HUES48 (cell line): ENCODE measurements around the gene NPAS3.

Experiments
- H3K27ac ChIP-seq: one replicate; pipeline ENCODE4 v1.7.0; 2013; ENCODE audit warnings: low read depth, low read length, inconsistent platforms
- H3K27me3 ChIP-seq: 2 replicates; pipeline ENCODE4 v1.6.1; 2013; ENCODE audit warnings: mild to moderate bottlenecking, low read length; ENCODE audit not compliant: control insufficient read depth, insufficient read depth
- H3K36me3 ChIP-seq: 2 replicates; pipeline ENCODE4 v1.6.1; 2013; ENCODE audit warnings: low read length; ENCODE audit not compliant: control insufficient read depth, insufficient read depth
- H3K4me1 ChIP-seq: 2 replicates; pipeline ENCODE4 v1.6.1; 2013; ENCODE audit warnings: mild to moderate bottlenecking, low read length; ENCODE audit not compliant: control insufficient read depth, insufficient read depth
- H3K4me3 ChIP-seq: 2 replicates; pipeline ENCODE4 v1.5.1; 2013; ENCODE audit warnings: mild to moderate bottlenecking, low read depth, low read length
- H3K9ac ChIP-seq: 2 replicates; pipeline ENCODE4 v1.6.1; 2013; ENCODE audit warnings: mild to moderate bottlenecking, low read depth, low read length, moderate library complexity
- H3K9me3 ChIP-seq: 2 replicates; pipeline ENCODE4 v1.6.1; 2013; ENCODE audit warnings: low read length; ENCODE audit not compliant: control insufficient read depth, insufficient read depth

Gene NPAS3

DNA sequence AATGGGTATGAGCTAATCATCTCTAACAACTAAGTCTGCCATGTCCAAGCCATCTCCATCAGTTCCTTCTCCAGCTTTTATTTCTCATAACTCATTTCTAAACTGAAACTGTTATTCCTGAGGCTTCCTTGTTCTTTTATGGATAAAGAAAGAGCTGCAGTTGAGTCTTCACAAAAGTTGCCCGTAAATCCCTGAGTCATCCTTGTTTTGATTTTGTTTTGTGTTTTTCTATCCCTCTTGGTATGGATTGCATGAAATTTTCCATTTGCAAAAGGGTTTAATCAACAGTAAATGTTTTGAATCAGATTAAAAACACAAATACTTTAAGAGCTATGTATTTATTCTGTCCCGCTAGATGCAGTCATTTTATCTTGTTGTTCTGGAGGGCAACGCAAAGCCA, 721.6 kb downstream of the NPAS3 start:
- H3K4me1 ChIP-seq = no peaks in the 10 kb centered on the region
- H3K9me3 ChIP-seq = no peaks in the 10 kb centered on the region; the same call in 1 of the 2 replicates
- H3K9ac ChIP-seq = no peak overlapping the region
- no peaks in the 10 kb centered on the region for H3K36me3 ChIP-seq
- no peak overlapping the region for H3K4me3 ChIP-seq
- H3K27ac ChIP-seq = no peak overlapping the region
- H3K27me3 ChIP-seq = no peaks in the 10 kb centered on the region

DNA sequence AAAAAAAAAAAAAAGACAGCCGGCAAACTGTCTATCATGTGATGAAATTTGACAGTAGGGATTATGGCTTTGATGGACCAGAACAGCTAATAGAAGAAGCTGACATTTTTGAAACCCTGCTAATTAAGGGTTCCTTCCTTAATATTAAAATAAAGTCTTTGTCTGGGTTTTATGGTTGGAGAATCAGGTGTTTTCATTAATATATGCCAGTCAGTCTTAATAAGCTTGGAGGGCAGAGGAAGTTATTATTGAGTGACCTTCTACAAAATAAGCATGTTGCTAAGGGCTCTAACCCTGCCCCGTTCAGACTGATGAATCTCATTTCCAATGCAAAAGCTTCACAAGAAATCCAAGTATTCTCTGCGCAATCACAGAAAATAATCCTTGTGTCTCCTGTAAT, 722.4 kb downstream of the NPAS3 start:
- Histone ChIP-seq H3K27ac (no peak overlapping the region), H3K9ac (no peak overlapping the region), H3K4me1 (no peaks in the 10 kb centered on the region), H3K4me3 (no peak overlapping the region), H3K27me3 (no peaks in the 10 kb centered on the region), H3K9me3 (no peaks in the 10 kb centered on the region; the same call in 1 of the 2 replicates), H3K36me3 (no peaks in the 10 kb centered on the region)

DNA sequence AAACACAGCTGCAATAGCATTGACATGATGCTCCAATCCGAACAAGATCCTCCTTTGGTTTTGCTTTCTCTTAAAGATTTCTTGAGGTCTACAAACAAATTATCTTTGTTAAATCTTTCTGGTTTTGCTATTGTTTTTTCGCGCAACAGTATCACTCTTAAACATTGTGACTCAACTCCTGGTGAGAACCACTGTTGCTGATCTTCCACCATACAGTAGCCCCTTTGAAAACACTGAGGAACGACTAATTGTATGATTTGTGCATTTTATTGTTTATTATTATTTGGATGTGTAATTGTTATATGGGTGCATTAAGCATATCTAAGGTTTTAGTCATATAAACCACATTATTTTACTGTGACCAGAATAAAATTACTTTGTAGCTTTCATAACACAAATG, 729.4 kb downstream of the NPAS3 start:
- no peak overlapping the region for H3K9ac ChIP-seq
- H3K27ac ChIP-seq = no peak overlapping the region
- no peak overlapping the region for H3K4me3 ChIP-seq
- H3K4me1 ChIP-seq = no peaks in the 10 kb centered on the region
- no peaks in the 10 kb centered on the region for H3K36me3 ChIP-seq
- H3K9me3 ChIP-seq = no peaks in the 10 kb centered on the region; the same call in 1 of the 2 replicates
- H3K27me3 ChIP-seq = no peaks in the 10 kb centered on the region

DNA sequence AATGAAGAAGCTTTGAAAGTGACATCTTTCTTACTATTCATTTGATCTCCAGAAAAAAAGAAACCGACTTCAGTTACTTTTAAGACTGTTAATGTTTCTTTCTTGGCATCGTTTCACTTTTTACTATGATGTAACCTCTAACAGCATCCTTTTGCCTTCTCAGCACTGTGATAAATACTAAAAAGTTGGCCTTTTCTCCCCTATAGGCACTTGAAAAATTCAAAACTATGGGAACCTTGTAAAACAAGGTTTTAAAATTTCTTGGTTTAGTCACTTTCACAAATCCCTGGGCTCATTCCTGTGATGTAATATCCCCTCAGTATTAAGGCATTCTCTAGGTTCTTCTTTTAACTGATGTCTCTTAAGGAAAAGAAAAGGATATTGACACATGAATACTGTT, 730.4 kb downstream of the NPAS3 start:
- Histone ChIP-seq H3K4me3 (no peak overlapping the region), H3K27me3 (no peaks in the 10 kb centered on the region), H3K9ac (no peak overlapping the region), H3K27ac (no peak overlapping the region), H3K4me1 (no peaks in the 10 kb centered on the region), H3K9me3 (no peaks in the 10 kb centered on the region), H3K36me3 (no peaks in the 10 kb centered on the region)

DNA sequence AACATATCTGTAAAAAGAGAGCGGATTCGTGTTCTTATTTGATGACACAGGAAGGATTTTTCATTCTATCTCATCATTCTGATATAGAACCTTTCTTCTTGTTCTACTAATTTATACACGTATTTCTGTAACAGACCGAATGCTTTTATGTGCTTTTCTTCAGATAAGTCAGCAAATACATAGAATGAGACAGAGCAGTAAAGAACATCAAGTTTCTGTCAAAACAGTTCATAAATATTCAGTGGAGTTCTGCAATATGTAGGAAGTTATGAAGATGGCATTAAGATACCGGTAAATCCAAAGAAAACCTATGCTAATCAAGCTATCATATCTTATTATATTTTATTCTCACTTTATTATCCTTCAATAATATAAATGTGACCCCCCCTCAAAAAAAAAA, 731.6 kb downstream of the NPAS3 start:
- Histone ChIP-seq H3K27ac (no peak overlapping the region), H3K27me3 (no peaks in the 10 kb centered on the region), H3K36me3 (no peaks in the 10 kb centered on the region), H3K4me1 (no peaks in the 10 kb centered on the region), H3K4me3 (no peak overlapping the region), H3K9me3 (no peaks in the 10 kb centered on the region), H3K9ac (no peak overlapping the region)

DNA sequence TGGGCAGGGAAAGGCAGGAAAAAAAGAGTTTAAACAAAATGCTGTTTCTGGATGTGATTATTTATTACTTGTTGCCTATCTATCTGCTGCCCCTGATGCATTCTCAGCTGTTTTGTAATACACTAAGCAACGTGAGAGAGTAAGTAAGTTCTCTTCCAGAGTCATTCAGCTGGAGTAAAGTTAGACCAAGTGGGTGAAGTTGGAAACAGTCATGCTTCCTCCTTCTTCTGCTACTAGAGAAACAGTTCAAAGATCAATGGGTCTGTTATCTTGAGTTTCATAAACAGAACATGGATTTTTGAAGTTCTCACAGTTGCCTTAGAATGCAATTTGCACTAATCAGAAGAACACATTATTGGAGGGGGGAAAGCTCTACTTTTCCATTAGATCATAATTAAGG, 732.9 kb downstream of the NPAS3 start:
- no peak overlapping the region for H3K27ac ChIP-seq
- H3K9me3 ChIP-seq = no peaks in the 10 kb centered on the region
- peaks cover 7% of the 10 kb centered on the region; the same call in 1 of the 2 replicates for H3K4me1 ChIP-seq
- H3K36me3 ChIP-seq = no peaks in the 10 kb centered on the region
- no peak overlapping the region for H3K9ac ChIP-seq
- no peaks in the 10 kb centered on the region for H3K27me3 ChIP-seq
- H3K4me3 ChIP-seq = no peak overlapping the region

DNA sequence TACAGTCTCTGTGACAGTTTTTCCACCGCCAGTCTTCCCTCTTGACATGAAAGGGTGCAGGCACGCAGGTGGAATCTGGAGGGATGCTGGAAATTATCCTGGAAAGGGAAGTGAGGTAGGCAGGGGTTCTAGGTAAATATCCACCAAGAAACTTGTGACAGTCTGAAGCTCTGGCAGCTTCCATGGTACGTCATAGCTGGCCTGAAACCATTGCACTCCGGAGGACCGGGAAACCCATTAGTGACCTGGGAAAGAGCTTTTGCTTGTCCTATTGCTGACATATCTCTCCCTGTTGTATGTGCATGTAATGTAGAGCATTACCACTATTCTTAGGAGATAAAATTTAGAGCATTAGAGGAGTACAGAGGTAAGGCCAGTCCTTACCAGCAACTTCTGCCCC, 736.2 kb downstream of the NPAS3 start:
- Histone ChIP-seq H3K9ac (no peak overlapping the region), H3K27ac (no peak overlapping the region)

DNA sequence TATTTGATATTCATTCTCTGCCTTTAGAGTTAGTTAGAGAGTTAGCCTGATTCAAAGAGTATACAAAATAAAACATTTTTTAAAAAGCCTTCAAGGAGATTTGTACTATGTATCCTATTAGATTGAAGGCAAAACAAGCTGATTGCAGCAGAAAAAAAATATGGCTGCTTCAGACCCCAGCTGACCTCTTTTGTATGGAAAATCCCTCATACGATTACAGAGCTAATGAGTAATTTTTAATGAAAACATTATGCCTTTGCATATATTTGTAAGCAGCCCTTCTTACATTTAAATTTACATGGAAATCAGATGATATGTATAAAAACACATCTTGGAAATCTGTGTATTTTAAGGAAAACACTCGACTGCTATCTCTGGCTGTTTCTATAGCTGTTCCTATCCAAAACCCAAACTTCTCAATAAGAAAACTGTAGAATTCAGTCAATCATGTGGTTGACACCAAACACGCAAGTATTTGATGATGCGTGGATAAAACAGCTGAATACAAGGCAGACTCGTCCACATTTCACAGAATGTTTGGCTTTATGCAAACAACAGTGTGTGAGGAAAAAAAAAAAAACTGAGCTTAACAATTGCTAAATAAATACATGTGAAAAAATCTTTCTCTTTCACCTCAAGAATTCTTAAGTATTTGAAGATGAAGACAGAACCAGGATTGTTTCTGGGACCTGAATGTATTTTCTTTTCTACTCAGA, 736.9 kb downstream of the NPAS3 start:
- Histone ChIP-seq H3K4me1 (peaks cover 7% of the 10 kb centered on the region), H3K36me3 (no peaks in the 10 kb centered on the region), H3K4me3 (no peak overlapping the region), H3K9ac (no peak overlapping the region), H3K27me3 (no peaks in the 10 kb centered on the region), H3K9me3 (no peaks in the 10 kb centered on the region), H3K27ac (no peak overlapping the region)

More for the DNA sequence above, 736.2 kb downstream of the NPAS3 start:
- Histone ChIP-seq H3K27me3 (no peaks in the 10 kb centered on the region), H3K9me3 (no peaks in the 10 kb centered on the region), H3K4me1 (peaks cover 7% of the 10 kb centered on the region), H3K4me3 (no peak overlapping the region), H3K36me3 (no peaks in the 10 kb centered on the region)

DNA sequence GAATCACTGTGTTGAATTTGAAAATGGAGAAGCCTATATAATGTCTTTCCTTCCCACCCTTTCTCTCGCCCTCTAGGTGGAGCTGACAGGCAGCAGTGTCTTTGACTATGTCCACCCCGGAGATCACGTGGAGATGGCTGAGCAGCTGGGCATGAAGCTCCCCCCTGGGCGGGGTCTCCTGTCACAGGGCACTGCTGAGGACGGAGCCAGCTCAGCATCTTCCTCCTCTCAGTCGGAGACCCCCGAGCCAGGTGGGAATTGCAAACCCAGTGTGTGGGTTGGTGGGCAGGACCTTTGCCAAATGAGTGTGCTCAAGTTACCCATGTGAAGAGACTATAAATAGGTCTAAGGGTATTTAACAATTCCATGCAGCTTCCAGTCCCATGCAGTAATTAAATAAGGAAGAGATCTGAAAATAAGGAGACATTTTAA, 737.5 kb downstream of the NPAS3 start:
- no peaks in the 10 kb centered on the region for H3K36me3 ChIP-seq
- no peaks in the 10 kb centered on the region for H3K27me3 ChIP-seq
- no peaks in the 10 kb centered on the region for H3K9me3 ChIP-seq
- H3K4me1 ChIP-seq = peaks cover 7% of the 10 kb centered on the region
- no peak overlapping the region for H3K27ac ChIP-seq
- no peak overlapping the region for H3K4me3 ChIP-seq
- H3K9ac ChIP-seq = no peak overlapping the region

DNA sequence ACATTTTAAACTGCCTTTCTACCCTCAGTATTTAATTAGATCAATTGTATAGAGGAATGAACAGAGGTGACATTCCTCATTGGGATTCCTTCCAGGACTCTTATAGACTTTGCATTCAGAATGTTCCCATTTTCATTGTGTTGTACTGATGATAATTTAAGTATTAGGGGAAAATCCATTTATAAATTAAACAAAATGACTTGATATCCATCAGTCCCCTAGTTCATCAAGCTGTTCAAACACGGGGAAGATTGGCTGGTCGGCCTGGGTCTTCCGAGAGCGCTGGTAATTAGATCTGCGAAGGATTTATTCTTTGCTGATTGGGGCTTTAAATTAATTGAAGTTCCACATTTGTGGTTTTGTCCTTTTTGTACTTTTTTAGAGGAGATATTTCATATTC, 738.2 kb downstream of the NPAS3 start:
- no peaks in the 10 kb centered on the region for H3K27me3 ChIP-seq
- H3K9ac ChIP-seq = no peak overlapping the region
- H3K36me3 ChIP-seq = no peaks in the 10 kb centered on the region
- peaks cover 7% of the 10 kb centered on the region for H3K4me1 ChIP-seq
- no peak overlapping the region for H3K4me3 ChIP-seq
- H3K27ac ChIP-seq = no peak overlapping the region
- H3K9me3 ChIP-seq = no peaks in the 10 kb centered on the region

DNA sequence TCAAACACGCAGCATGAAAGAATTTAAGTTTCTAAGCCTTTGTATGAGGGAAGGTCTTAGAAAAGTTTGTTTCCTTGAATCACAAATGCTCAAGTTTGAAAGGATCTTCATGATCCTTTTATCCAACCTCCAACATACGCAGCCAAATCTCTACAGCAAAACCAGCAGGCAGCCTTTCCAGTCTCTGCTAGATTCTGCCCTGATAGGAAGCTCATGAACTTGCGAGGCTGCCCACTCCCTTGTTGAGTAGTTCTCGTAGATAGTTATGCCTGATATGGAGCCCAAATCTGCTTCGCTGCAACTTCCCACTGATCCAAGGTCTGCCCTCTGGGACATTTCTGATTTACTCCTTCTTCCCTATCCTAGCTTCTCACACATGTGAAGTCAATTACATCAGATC, 739.3 kb downstream of the NPAS3 start:
- Histone ChIP-seq H3K9ac (no peak overlapping the region), H3K27me3 (no peaks in the 10 kb centered on the region), H3K4me1 (peaks cover 11% of the 10 kb centered on the region), H3K9me3 (no peaks in the 10 kb centered on the region), H3K4me3 (no peak overlapping the region), H3K27ac (no peak overlapping the region), H3K36me3 (no peaks in the 10 kb centered on the region)
